ENCODE results near the gene RASGRF2. TPM values are rescaled to one million over a fixed set of nuclear protein-coding genes. Genes with fewer than 3 reads are reported as not detected.

The RASGRF2 gene
- total and polyA plus RNA-seq, 9 of the 15 experiments (the other 6 are each of a cell fraction or from before 2014, with no cell fraction given): 0.01 to 0.22 (median 0.08) TPM; not detected in 2

- Histone ChIP-seq H3K9me1 (ENCODE audit: control insufficient read depth, insufficient read depth, low read length) (no peaks in the 10 kb centered on the region), H3K9me3 (replicated peaks; ENCODE audit: control insufficient read depth, insufficient read depth, low read depth, low read length) (no peaks in the 10 kb centered on the region), H2AFZ (ENCODE audit: low read depth, low read length) (no peak overlapping the region), H3K4me3 (no peak overlapping the region), H3K9ac (ENCODE audit: insufficient read depth in 1 of 2, low read depth in 2 of 2, low read length in 2 of 2) (no peak overlapping the region), H3K27me3 (ENCODE audit: control insufficient read depth in 2 of 2, insufficient read depth in 2 of 2, low read length in 2 of 2) (peaks cover 16 to 18% of the 10 kb centered on the region in 2 experiments; a peak in 4 of 5 replicates), H3K79me2 (ENCODE audit: control insufficient read depth, insufficient read depth, low read length) (no peaks in the 10 kb centered on the region), H3K36me3 (ENCODE audit: control insufficient read depth, insufficient read depth, low read length) (no peaks in the 10 kb centered on the region), H3K27ac (ENCODE audit: extremely low read depth, low read depth, low read length) (no peak overlapping the region), H3K4me2 (ENCODE audit: insufficient read depth, low read length) (no peak overlapping the region), H3K4me1 (replicated peaks in 1 of 2; ENCODE audit: control insufficient read depth in 2 of 2, insufficient read depth in 2 of 2, low read length in 2 of 2) (no peaks in the 10 kb centered on the region), H4K20me1 (replicated peaks; ENCODE audit: control insufficient read depth, insufficient read depth, low read length) (no peaks in the 10 kb centered on the region)
- DNase-seq (ENCODE audit: extremely low read depth in 1 of 4, low spot score in 3 of 4) (no peak), ATAC-seq (no peak), FAIRE-seq (no peak)
- ChIA-PET POLR2A (interaction anchor here (1.1 kb wide), 1 partner anchor 9 kb away, joined by 3 read pairs; no protein-coding TSS in a partner anchor), CTCF (ENCODE audit: low intra/inter-chr PET ratio) (no interaction called here)
- TF ChIP-seq RB1 (IDR thresholded peaks at IDR 0.05; ENCODE audit: low read depth): no peak
- no peak for TF ChIP-seq SOX6 (IDR thresholded peaks at IDR 0.05)
- TF ChIP-seq LCOR (CRISPR knock-in tag; IDR thresholded peaks at IDR 0.05): no peak
- no peak for TF ChIP-seq BRD4 (IDR thresholded peaks at IDR 0.05)
- no peak for TF ChIP-seq MED1 (CRISPR knock-in tag; IDR thresholded peaks at IDR 0.05; ENCODE audit: borderline replicate concordance)
- TF ChIP-seq CXXC5 (CRISPR knock-in tag; IDR thresholded peaks at IDR 0.05): no peak
- no peak for TF ChIP-seq E2F3 (CRISPR knock-in tag; IDR thresholded peaks at IDR 0.05)
- TF ChIP-seq TBP (optimal IDR thresholded peaks at IDR 0.05; ENCODE audit: low read depth, low read length): no peak
- TF ChIP-seq IRF2 (CRISPR knock-in tag; IDR thresholded peaks at IDR 0.05): no peak
- no peak for TF ChIP-seq MYC (IDR thresholded peaks at IDR 0.05; ENCODE audit: low read depth, low read length)
- TF ChIP-seq MYC (CRISPR knock-in tag; IDR thresholded peaks at IDR 0.05; ENCODE audit: borderline replicate concordance, low read depth): no peak
- no peak for TF ChIP-seq ZNF561 (CRISPR knock-in tag; conservative IDR thresholded peaks at IDR 0.05)
- no peak for TF ChIP-seq EGR1 (conservative IDR thresholded peaks at IDR 0.05)
- no peak for TF ChIP-seq NKRF (IDR thresholded peaks at IDR 0.05; ENCODE audit: borderline replicate concordance)
- no peak for TF ChIP-seq SFPQ (IDR thresholded peaks at IDR 0.05; ENCODE audit: low read depth, low read length)
- TF ChIP-seq HOXB6 (CRISPR knock-in tag; IDR thresholded peaks at IDR 0.05; ENCODE audit: borderline replicate concordance): no peak
- no peak for TF ChIP-seq NR3C1 (CRISPR knock-in tag; IDR thresholded peaks at IDR 0.05)
- no peak for TF ChIP-seq ZNF316 (IDR thresholded peaks at IDR 0.05)
- under 1% methylated on average over 8 of the region's 8 CpGs for WGBS (ENCODE audit: insufficient coverage, low coverage, missing lambda C conversion rate)
- in situ Hi-C loops (cut with MboI): no loop called here
- intact Hi-C loops (cut with micrococcal nuclease): no loop called here
- BruUV-seq (replicated peaks): no TSS peak
Observed at GRCh38 chr5:81006947-81007636, 46.9 kb downstream of the RASGRF2 start.

Data from K562 (cell line).